Smooth muscle cell (in vitro differentiated cells): Measurements from ENCODE around the gene ZNRF3. TPM values are rescaled to one million over a fixed set of nuclear protein-coding genes. Genes with fewer than 3 reads are reported as not detected.

Source experiments
- DNase-seq: peaks from one replicate; lab custom pipeline; 2025; ENCODE audit not compliant: unreplicated experiment; lab: John Stamatoyannopoulos, UW
- H2AFZ ChIP-seq: fragments of 200-600 bp; sonication (generic); 2 replicates; pipeline ENCODE4 v1.6.0; 2016; ENCODE audit warnings: antibody characterized with exemption, low read depth, mild to moderate bottlenecking
- H3F3A ChIP-seq: fragments of 200-600 bp; sonication (generic); 2 replicates; pipeline ENCODE4 v1.6.0; 2017; ENCODE audit warnings: antibody characterized with exemption, low read depth
- H3K27ac ChIP-seq: fragments of 200-600 bp; sonication (generic); 2 replicates; pipeline ENCODE4 v1.5.1; 2016; ENCODE audit warnings: low read depth, mild to moderate bottlenecking
- H3K27me3 ChIP-seq: fragments of 200-600 bp; sonication (generic); 2 replicates; pipeline ENCODE4 v1.6.1; 2016; ENCODE audit warnings: low read depth, mild to moderate bottlenecking
- H3K36me3 ChIP-seq: fragments of 200-600 bp; sonication (generic); 2 replicates; pipeline ENCODE4 v1.5.1; 2016; ENCODE audit warnings: low read depth
- H3K4me1 ChIP-seq: fragments of 200-600 bp; sonication (generic); 2 replicates; pipeline ENCODE4 v1.5.1; 2016; ENCODE audit warnings: low read depth
- H3K4me2 ChIP-seq: fragments of 200-600 bp; sonication (generic); 2 replicates; pipeline ENCODE4 v1.6.0; 2016; ENCODE audit warnings: mild to moderate bottlenecking
- H3K4me3 ChIP-seq: fragments of 200-600 bp; sonication (generic); 2 replicates; pipeline ENCODE4 v1.5.1; 2016; ENCODE audit warnings: mild to moderate bottlenecking
- H3K79me2 ChIP-seq: fragments of 200-600 bp; sonication (generic); 2 replicates; pipeline ENCODE4 v1.6.0; 2016; ENCODE audit warnings: low read depth, mild to moderate bottlenecking
- H3K9ac ChIP-seq: fragments of 200-600 bp; sonication (generic); 2 replicates; pipeline ENCODE4 v1.6.0; 2016; ENCODE audit warnings: low read depth
- H3K9me3 ChIP-seq: fragments of 200-600 bp; sonication (generic); replicated peaks from 2 replicates; pipeline ENCODE4 v1.5.1; 2016; ENCODE audit warnings: low read depth
- H4K20me1 ChIP-seq: fragments of 200-600 bp; sonication (generic); 2 replicates; pipeline ENCODE4 v1.6.0; 2016; ENCODE audit warnings: low read depth
- WGBS: methylation state at CpG from one replicate; pipeline ENCODE4 v1.1.7; 2016; ENCODE audit warnings: low lambda C conversion rate; 5-methylcytosine and 5-hydroxymethylcytosine counted together
- polyA plus RNA-seq: library from polyadenylated mRNA; unstranded; fragments of >200 nt; fragmentation: Nextera tagmentation; extraction: Ambion mirVana; gene quantifications from 2 replicates; pipeline ENCODE4 v1.2.1, GENCODE V29; 2016
- total RNA-seq: library from RNA; depleted of rRNA; stranded (reverse); fragments of >200 nt; gene quantifications from 2 replicates; pipeline ENCODE4 v1.2.3, GENCODE V29; 2014
- TF ChIP-seq, protein P1 (sequence below): fragments of 200-600 bp; sonication (generic); IDR thresholded peaks from 2 replicates; pipeline ENCODE4 v1.5.1; 2017; ENCODE audit warnings: borderline replicate concordance, mild to moderate bottlenecking, antibody characterized with exemption; ENCODE audit not compliant: insufficient read depth, poor library complexity, severe bottlenecking

ZNRF3 gene
- total and polyA plus RNA-seq, 2 experiments from 2014 or later = 4.7 to 5.5 TPM

DNA sequence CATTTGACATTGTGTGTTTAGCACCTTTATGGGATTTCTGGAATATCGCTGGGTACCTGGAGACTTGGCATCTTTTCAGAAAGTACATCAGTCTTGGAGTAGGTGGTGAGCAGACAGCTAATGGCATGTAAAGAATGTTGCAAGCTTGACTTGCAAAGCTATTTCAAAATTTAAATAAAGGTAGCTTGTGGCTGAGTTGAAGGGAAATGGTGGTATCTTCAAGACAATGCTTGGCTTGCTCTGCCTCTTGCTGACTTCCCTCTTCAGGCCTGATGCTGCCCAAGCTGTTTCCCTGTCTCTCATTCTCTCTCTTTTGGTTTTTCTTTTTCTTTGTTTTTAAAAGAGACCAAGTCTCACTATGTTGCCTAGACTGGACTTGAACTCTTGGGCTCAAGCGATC lies 13.2 kb downstream of the ZNRF3 start:
- Histone ChIP-seq H3K4me2 (no peak overlapping the region), H3K27ac (no peak overlapping the region), H3K9ac (no peak overlapping the region), H4K20me1 (peaks cover 30% of the 10 kb centered on the region), H3K36me3 (no peaks in the 10 kb centered on the region), H3F3A (no peaks in the 10 kb centered on the region), H3K4me1 (no peaks in the 10 kb centered on the region), H3K79me2 (peaks cover 55% of the 10 kb centered on the region), H2AFZ (no peak overlapping the region), H3K4me3 (no peak overlapping the region), H3K9me3 (no peaks in the 10 kb centered on the region), H3K27me3 (no peaks in the 10 kb centered on the region)
- TF ChIP-seq, protein P1, sequence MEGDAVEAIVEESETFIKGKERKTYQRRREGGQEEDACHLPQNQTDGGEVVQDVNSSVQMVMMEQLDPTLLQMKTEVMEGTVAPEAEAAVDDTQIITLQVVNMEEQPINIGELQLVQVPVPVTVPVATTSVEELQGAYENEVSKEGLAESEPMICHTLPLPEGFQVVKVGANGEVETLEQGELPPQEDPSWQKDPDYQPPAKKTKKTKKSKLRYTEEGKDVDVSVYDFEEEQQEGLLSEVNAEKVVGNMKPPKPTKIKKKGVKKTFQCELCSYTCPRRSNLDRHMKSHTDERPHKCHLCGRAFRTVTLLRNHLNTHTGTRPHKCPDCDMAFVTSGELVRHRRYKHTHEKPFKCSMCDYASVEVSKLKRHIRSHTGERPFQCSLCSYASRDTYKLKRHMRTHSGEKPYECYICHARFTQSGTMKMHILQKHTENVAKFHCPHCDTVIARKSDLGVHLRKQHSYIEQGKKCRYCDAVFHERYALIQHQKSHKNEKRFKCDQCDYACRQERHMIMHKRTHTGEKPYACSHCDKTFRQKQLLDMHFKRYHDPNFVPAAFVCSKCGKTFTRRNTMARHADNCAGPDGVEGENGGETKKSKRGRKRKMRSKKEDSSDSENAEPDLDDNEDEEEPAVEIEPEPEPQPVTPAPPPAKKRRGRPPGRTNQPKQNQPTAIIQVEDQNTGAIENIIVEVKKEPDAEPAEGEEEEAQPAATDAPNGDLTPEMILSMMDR = no peak
- DNase-seq = no peak
- 89% methylated on average over 2 of the region's 2 CpGs for WGBS

DNA sequence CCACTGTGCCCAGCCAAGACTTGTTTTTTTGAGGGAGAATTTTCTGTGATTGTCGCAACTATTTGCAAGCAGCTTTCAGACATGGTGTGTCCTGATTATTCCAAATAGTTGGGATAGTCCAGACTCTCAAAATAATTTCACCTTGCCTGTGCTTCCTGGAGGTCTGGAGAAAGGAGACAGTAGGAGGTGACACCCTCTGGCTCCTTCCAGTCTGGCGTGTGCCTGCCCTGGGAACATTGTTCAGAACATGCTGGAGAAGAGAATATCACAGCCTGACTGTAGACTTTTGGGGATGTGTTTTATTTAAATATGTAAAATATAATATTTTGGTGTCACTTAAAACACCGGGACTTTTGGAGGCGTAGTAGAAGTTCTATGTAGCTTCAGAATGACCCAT lies 14.9 kb downstream of the ZNRF3 start:
- Histone ChIP-seq H3K4me2 (no peak overlapping the region), H3K36me3 (no peaks in the 10 kb centered on the region), H3K4me3 (no peak overlapping the region), H3K27me3 (no peaks in the 10 kb centered on the region), H3K9me3 (no peaks in the 10 kb centered on the region), H3K79me2 (peaks cover 47% of the 10 kb centered on the region), H3F3A (no peaks in the 10 kb centered on the region), H3K4me1 (peaks cover 5% of the 10 kb centered on the region), H4K20me1 (peaks cover 32% of the 10 kb centered on the region), H3K27ac (no peak overlapping the region), H2AFZ (no peak overlapping the region), H3K9ac (no peak overlapping the region)
- 85% methylated on average over 4 of the region's 4 CpGs for WGBS
- DNase-seq = no peak
- TF ChIP-seq, protein P1 = no peak

DNA sequence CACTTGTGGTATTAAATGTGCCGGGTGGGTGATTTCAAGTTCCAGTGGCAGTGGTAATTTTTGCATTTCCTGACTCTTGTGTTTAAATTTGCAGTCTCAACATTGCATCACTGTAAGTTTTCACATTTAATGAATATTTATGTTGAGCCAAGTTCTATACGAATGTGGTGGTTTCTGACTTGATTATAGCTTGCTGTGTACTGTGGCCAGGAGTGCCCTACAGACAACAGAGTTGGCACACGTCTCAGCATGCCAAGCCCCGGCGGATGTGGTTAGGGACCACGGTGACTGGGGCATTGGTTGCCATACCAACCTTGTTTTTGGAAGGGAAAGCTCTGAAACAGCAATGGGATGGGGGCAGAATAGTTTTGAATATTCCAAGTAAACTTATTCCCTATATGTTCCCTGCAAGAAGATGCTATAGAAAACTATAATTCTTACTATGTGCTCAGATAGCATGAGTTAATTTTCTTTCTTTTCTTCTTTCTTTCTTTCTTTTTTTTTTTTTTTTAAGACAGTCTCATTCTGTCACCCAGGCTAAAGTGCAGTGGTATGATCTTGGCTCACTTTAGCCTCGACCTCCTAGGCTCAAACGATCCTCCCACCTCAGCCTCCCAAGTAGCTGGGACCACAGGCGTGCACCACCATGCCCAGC lies 16.0 kb downstream of the ZNRF3 start:
- Histone ChIP-seq H3K36me3 (no peaks in the 10 kb centered on the region), H3K4me3 (no peak overlapping the region), H3K27ac (no peak overlapping the region), H3K27me3 (no peaks in the 10 kb centered on the region), H2AFZ (no peak overlapping the region), H3K79me2 (peaks cover 46% of the 10 kb centered on the region), H4K20me1 (peaks cover 32% of the 10 kb centered on the region), H3K9ac (no peak overlapping the region), H3K9me3 (no peaks in the 10 kb centered on the region), H3F3A (no peaks in the 10 kb centered on the region), H3K4me1 (peaks cover 16% of the 10 kb centered on the region), H3K4me2 (no peak overlapping the region)
- TF ChIP-seq, protein P1 = no peak
- no peak for DNase-seq
- 93% methylated on average over 9 of the region's 9 CpGs for WGBS

DNA sequence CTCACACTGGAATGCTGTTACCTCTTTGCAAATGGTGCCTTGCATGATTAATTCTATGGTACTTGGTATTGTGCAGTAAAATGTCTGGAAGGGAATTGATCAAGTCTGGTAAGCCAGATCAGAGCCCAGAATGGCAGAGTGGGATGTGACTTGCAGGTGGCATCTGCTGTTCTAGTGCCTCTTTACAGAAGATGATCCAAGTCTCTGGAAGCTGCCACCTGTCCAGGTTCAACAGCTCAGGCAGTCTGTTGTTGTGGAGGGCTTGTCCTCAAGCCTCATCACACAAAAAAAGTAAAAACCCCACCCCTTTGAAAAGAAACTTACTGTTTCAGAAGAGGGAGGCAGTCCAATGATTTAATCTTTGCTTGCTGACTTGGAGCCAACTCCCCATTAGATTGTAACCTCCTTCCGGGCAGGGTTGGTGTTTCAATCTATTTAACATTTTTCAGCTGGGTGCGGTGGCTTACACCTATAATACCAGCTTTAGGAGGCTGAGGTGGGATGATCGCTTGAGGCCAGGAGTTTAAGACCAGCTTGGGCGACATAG lies 17.1 kb downstream of the ZNRF3 start:
- Histone ChIP-seq H3K4me3 (no peak overlapping the region), H3K27me3 (no peaks in the 10 kb centered on the region), H3K27ac (no peak overlapping the region), H3K36me3 (no peaks in the 10 kb centered on the region), H3K79me2 (peaks cover 43% of the 10 kb centered on the region), H3K9me3 (no peaks in the 10 kb centered on the region), H2AFZ (no peak overlapping the region), H4K20me1 (peaks cover 42% of the 10 kb centered on the region), H3K9ac (no peak overlapping the region), H3F3A (no peaks in the 10 kb centered on the region), H3K4me1 (peaks cover 23% of the 10 kb centered on the region), H3K4me2 (no peak overlapping the region)
- TF ChIP-seq, protein P1 = no peak
- 93% methylated on average over 4 of the region's 4 CpGs for WGBS
- DNase-seq = no peak
